Liver (tissue), 3 donors: ENCODE results near the gene MFSD6.

Experiments
- GABPA ChIP-seq, 2 donors: IDR thresholded peaks in 1 of 2; conservative IDR thresholded peaks in 1 of 2; 2 replicates each; pipeline ENCODE4 v1.6.1; 2016; ENCODE audit warnings: antibody characterized with exemption in 2 of 2, mild to moderate bottlenecking in 1 of 2, moderate library complexity in 1 of 2
- RAD21 ChIP-seq, 2 donors: IDR thresholded peaks; 2 replicates each; pipeline ENCODE4 v1.6.1; 2016; ENCODE audit warnings: antibody characterized with exemption in 2 of 2, mild to moderate bottlenecking in 2 of 2
- TF ChIP-seq, protein P1 (sequence below): fragments of 150-350 bp; IDR thresholded peaks from 2 replicates; pipeline ENCODE4 v1.5.1; 2017; ENCODE audit warnings: improper control_type of control experiment, low read depth, low read length; ENCODE audit not compliant: missing input control
- TF ChIP-seq, protein P2 (sequence below): IDR thresholded peaks from 2 replicates; pipeline ENCODE4 v1.6.1; 2016; ENCODE audit warnings: antibody characterized with exemption
- donor health status: healthy.
- donor health status: healthy.

GRCh38 chr2:190519975-190520767 lies 112.0 kb downstream of the MFSD6 start:
- TF ChIP-seq, protein P1, sequence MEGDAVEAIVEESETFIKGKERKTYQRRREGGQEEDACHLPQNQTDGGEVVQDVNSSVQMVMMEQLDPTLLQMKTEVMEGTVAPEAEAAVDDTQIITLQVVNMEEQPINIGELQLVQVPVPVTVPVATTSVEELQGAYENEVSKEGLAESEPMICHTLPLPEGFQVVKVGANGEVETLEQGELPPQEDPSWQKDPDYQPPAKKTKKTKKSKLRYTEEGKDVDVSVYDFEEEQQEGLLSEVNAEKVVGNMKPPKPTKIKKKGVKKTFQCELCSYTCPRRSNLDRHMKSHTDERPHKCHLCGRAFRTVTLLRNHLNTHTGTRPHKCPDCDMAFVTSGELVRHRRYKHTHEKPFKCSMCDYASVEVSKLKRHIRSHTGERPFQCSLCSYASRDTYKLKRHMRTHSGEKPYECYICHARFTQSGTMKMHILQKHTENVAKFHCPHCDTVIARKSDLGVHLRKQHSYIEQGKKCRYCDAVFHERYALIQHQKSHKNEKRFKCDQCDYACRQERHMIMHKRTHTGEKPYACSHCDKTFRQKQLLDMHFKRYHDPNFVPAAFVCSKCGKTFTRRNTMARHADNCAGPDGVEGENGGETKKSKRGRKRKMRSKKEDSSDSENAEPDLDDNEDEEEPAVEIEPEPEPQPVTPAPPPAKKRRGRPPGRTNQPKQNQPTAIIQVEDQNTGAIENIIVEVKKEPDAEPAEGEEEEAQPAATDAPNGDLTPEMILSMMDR = no peak
- TF ChIP-seq, protein P2, sequence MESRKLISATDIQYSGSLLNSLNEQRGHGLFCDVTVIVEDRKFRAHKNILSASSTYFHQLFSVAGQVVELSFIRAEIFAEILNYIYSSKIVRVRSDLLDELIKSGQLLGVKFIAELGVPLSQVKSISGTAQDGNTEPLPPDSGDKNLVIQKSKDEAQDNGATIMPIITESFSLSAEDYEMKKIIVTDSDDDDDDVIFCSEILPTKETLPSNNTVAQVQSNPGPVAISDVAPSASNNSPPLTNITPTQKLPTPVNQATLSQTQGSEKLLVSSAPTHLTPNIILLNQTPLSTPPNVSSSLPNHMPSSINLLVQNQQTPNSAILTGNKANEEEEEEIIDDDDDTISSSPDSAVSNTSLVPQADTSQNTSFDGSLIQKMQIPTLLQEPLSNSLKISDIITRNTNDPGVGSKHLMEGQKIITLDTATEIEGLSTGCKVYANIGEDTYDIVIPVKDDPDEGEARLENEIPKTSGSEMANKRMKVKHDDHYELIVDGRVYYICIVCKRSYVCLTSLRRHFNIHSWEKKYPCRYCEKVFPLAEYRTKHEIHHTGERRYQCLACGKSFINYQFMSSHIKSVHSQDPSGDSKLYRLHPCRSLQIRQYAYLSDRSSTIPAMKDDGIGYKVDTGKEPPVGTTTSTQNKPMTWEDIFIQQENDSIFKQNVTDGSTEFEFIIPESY = no peak
- TF ChIP-seq GABPA (IDR thresholded peaks at IDR 0.05 in 1 of 2, conservative IDR thresholded peaks at IDR 0.05 in 1 of 2) (no peak), RAD21 (IDR thresholded peaks at IDR 0.05) (no peak)
